GM12878 (cell line): ENCODE measurements around the gene ZFHX2.

ENCODE experiments used
- CEBPB ChIP-seq, 2 experiments: fragments of 150-350 bp in 1 of 2; IDR thresholded peaks; 2 replicates each; pipeline ENCODE4 v1.6.1; 2012 to 2014; ENCODE audit warnings: low read depth in 2 of 2, low read length in 2 of 2, borderline replicate concordance in 1 of 2, inconsistent platforms in 1 of 2
- CREM ChIP-seq: IDR thresholded peaks from 2 replicates; pipeline ENCODE4 v1.6.1; 2014; ENCODE audit warnings: antibody characterized with exemption, low read depth
- ELK1 ChIP-seq: IDR thresholded peaks from 2 replicates; pipeline ENCODE4 v1.6.1; 2012; ENCODE audit warnings: low read depth, low read length, improper control_type of control experiment
- EP300 ChIP-seq, 2 experiments: fragments of 150-350 bp in 1 of 2; IDR thresholded peaks; 2 replicates each; pipeline ENCODE4 v1.6.1; 2011 to 2012; ENCODE audit warnings: low read depth in 2 of 2, low read length in 2 of 2, borderline replicate concordance in 1 of 2, improper control_type of control experiment in 1 of 2, inconsistent platforms in 1 of 2; ENCODE audit not compliant: control insufficient read depth in 1 of 2
- IKZF2 ChIP-seq, 2 experiments: fragments of 450-650 bp; IDR thresholded peaks; 2 replicates each; pipeline ENCODE4 v1.6.1; 2017; ENCODE audit warnings: mild to moderate bottlenecking in 2 of 2, moderate library complexity in 2 of 2
- MTA3 ChIP-seq: IDR thresholded peaks from 2 replicates; pipeline ENCODE4 v1.6.1; 2012; ENCODE audit warnings: low read length, inconsistent platforms, borderline replicate concordance
- MXI1 ChIP-seq: fragments of 150-350 bp; IDR thresholded peaks from 2 replicates; pipeline ENCODE4 v1.6.1; 2011; ENCODE audit warnings: low read depth, mild to moderate bottlenecking, inconsistent platforms, low read length, improper control_type of control experiment
- PAX5 ChIP-seq: IDR thresholded peaks from 2 replicates; pipeline ENCODE4 v1.6.1; 2011; ENCODE audit warnings: low read depth, low read length, borderline replicate concordance
- POLR2AphosphoS5 ChIP-seq: IDR thresholded peaks from 2 replicates; pipeline ENCODE4 v1.6.1; 2011; ENCODE audit warnings: mild to moderate bottlenecking, low read length, inconsistent platforms
- RAD21 ChIP-seq: IDR thresholded peaks from 2 replicates; pipeline ENCODE4 v1.6.1; 2011; ENCODE audit warnings: mild to moderate bottlenecking, low read depth, low read length, moderate library complexity; ENCODE audit not compliant: insufficient read depth
- TAF1 ChIP-seq: IDR thresholded peaks from 2 replicates; pipeline ENCODE4 v1.6.1; 2011; ENCODE audit warnings: mild to moderate bottlenecking, low read depth, low read length, borderline replicate concordance
- TF ChIP-seq, protein P1 (sequence below): fragments of 150-350 bp; IDR thresholded peaks from 2 replicates; pipeline ENCODE4 v1.6.1; 2016; ENCODE audit warnings: low read depth, low read length
- TF ChIP-seq, protein P2 (sequence below), 3 experiments: IDR thresholded peaks in 2 of 3; conservative IDR thresholded peaks in 1 of 3; 2 replicates each; pipeline ENCODE4 v1.5.1; 2011; ENCODE audit warnings: low read depth in 3 of 3, low read length in 3 of 3, mild to moderate bottlenecking in 3 of 3, control low read depth in 2 of 3, moderate library complexity in 2 of 3, inconsistent platforms in 1 of 3, mixed read lengths in 1 of 3; ENCODE audit not compliant: control insufficient read depth in 2 of 3, insufficient read depth in 1 of 3; ENCODE audit errors: extremely low read depth in 1 of 3

GRCh38 chr14:23487216-23487615 is 64.3 kb downstream of the ZFHX2 start:
- TF ChIP-seq PAX5 (no peak), ELK1 (no peak), TAF1 (no peak), CEBPB (IDR thresholded peaks at IDR 0.05; ENCODE audit: borderline replicate concordance in 1 of 2, low read depth in 2 of 2, low read length in 2 of 2) (no peak), MXI1 (no peak), CREM (no peak), RAD21 (no peak), EP300 (IDR thresholded peaks at IDR 0.05; ENCODE audit: borderline replicate concordance in 1 of 2, control insufficient read depth in 1 of 2, low read depth in 2 of 2, low read length in 2 of 2) (no peak), IKZF2 (IDR thresholded peaks at IDR 0.05) (no peak), MTA3 (no peak), POLR2AphosphoS5 (no peak)
- TF ChIP-seq, protein P1, sequence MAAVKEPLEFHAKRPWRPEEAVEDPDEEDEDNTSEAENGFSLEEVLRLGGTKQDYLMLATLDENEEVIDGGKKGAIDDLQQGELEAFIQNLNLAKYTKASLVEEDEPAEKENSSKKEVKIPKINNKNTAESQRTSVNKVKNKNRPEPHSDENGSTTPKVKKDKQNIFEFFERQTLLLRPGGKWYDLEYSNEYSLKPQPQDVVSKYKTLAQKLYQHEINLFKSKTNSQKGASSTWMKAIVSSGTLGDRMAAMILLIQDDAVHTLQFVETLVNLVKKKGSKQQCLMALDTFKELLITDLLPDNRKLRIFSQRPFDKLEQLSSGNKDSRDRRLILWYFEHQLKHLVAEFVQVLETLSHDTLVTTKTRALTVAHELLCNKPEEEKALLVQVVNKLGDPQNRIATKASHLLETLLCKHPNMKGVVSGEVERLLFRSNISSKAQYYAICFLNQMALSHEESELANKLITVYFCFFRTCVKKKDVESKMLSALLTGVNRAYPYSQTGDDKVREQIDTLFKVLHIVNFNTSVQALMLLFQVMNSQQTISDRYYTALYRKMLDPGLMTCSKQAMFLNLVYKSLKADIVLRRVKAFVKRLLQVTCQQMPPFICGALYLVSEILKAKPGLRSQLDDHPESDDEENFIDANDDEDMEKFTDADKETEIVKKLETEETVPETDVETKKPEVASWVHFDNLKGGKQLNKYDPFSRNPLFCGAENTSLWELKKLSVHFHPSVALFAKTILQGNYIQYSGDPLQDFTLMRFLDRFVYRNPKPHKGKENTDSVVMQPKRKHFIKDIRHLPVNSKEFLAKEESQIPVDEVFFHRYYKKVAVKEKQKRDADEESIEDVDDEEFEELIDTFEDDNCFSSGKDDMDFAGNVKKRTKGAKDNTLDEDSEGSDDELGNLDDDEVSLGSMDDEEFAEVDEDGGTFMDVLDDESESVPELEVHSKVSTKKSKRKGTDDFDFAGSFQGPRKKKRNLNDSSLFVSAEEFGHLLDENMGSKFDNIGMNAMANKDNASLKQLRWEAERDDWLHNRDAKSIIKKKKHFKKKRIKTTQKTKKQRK = no peak
- TF ChIP-seq, protein P2, sequence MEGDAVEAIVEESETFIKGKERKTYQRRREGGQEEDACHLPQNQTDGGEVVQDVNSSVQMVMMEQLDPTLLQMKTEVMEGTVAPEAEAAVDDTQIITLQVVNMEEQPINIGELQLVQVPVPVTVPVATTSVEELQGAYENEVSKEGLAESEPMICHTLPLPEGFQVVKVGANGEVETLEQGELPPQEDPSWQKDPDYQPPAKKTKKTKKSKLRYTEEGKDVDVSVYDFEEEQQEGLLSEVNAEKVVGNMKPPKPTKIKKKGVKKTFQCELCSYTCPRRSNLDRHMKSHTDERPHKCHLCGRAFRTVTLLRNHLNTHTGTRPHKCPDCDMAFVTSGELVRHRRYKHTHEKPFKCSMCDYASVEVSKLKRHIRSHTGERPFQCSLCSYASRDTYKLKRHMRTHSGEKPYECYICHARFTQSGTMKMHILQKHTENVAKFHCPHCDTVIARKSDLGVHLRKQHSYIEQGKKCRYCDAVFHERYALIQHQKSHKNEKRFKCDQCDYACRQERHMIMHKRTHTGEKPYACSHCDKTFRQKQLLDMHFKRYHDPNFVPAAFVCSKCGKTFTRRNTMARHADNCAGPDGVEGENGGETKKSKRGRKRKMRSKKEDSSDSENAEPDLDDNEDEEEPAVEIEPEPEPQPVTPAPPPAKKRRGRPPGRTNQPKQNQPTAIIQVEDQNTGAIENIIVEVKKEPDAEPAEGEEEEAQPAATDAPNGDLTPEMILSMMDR (IDR thresholded peaks at IDR 0.05 in 2 of 3, conservative IDR thresholded peaks at IDR 0.05 in 1 of 3; ENCODE audit: control insufficient read depth in 2 of 3, extremely low read depth in 1 of 3, insufficient read depth in 1 of 3, low read depth in 3 of 3, low read length in 3 of 3) = no peak
